PC-3 (cell line): Measurements from ENCODE around the gene GRIA1. TPM values are rescaled to one million over a fixed set of nuclear protein-coding genes. Genes with fewer than 3 reads are reported as not detected.

Source experiments
- ATAC-seq: fragments of 200-7000 bp; cut with Tn5 transposase; 2 replicates; pipeline ENCODE4 v1.9.1; 2020; ENCODE audit warnings: mild to moderate bottlenecking, moderate library complexity
- BruUV-seq: library from RNA; stranded (reverse); fragments of 400-500 nt; replicated peaks from 2 replicates; lab custom pipeline; 2021; lab: Mats Ljungman, UMichigan
- CTCF ChIA-PET: fragments of 300-600 bp; sonication (Branson Sonifier 250); formaldehyde crosslinking; loops from one replicate; lab custom pipeline; 2022; ENCODE audit warnings: antibody characterized with exemption; lab: Charles Lee
- POLR2A ChIA-PET: fragments of 300-600 bp; sonication (Branson Sonifier 250); formaldehyde crosslinking; loops from one replicate; lab custom pipeline; 2022; ENCODE audit warnings: antibody characterized with exemption; ENCODE audit not compliant: unreplicated experiment; lab: Charles Lee
- DNase-seq: peaks from one replicate; pipeline ENCODE4 v3.0.0-alpha.2; 2015
- H2AFZ ChIP-seq: fragments of 300-600 bp; sonication (generic); 2 replicates; pipeline ENCODE4 v1.6.0; 2016; ENCODE audit warnings: antibody characterized with exemption, low read length
- H3F3A ChIP-seq: fragments of 300-600 bp; sonication (generic); one replicate; pipeline ENCODE4 v1.6.0; 2017; ENCODE audit warnings: antibody characterized with exemption, low read length, control low read depth, mild to moderate bottlenecking; ENCODE audit not compliant: unreplicated experiment
- H3K27ac ChIP-seq: fragments of 300-600 bp; sonication (generic); 2 replicates; pipeline ENCODE4 v1.5.1; 2016; ENCODE audit warnings: mild to moderate bottlenecking, low read length
- H3K27me3 ChIP-seq: fragments of 300-600 bp; sonication (generic); 2 replicates; pipeline ENCODE4 v1.6.1; 2016; ENCODE audit warnings: low read length, mixed read lengths
- H3K36me3 ChIP-seq: fragments of 300-600 bp; sonication (generic); 2 replicates; pipeline ENCODE4 v1.6.1; 2016; ENCODE audit warnings: low read depth, mixed run types, low read length, mixed read lengths
- H3K4me1 ChIP-seq: fragments of 300-600 bp; sonication (generic); 2 replicates; pipeline ENCODE4 v1.5.1; 2016; ENCODE audit warnings: low read length; ENCODE audit not compliant: insufficient read depth
- H3K4me2 ChIP-seq: fragments of 300-600 bp; sonication (generic); 2 replicates; pipeline ENCODE4 v1.6.0; 2016; ENCODE audit warnings: low read length
- H3K4me3 ChIP-seq: fragments of 300-600 bp; sonication (generic); 2 replicates; pipeline ENCODE4 v1.5.1; 2016; ENCODE audit warnings: mild to moderate bottlenecking, low read length, mixed read lengths
- H3K79me2 ChIP-seq: fragments of 300-600 bp; sonication (generic); 2 replicates; pipeline ENCODE4 v1.6.1; 2017; ENCODE audit warnings: low read length, mixed read lengths
- H3K9ac ChIP-seq: fragments of 300-600 bp; sonication (generic); 2 replicates; pipeline ENCODE4 v1.6.0; 2016; ENCODE audit warnings: mild to moderate bottlenecking, low read length
- H3K9me2 ChIP-seq: fragments of 300-600 bp; sonication (generic); replicated peaks from 2 replicates; pipeline ENCODE4 v1.6.1; 2016; ENCODE audit warnings: mixed run types, low read length, mixed read lengths
- H3K9me3 ChIP-seq: fragments of 300-600 bp; sonication (generic); 2 replicates; pipeline ENCODE4 v1.6.1; 2016; ENCODE audit warnings: low read length, mixed read lengths
- H4K20me1 ChIP-seq: fragments of 300-600 bp; sonication (generic); 2 replicates; pipeline ENCODE4 v1.6.1; 2016; ENCODE audit warnings: low read length, mixed read lengths
- EZH2 ChIP-seq: fragments of 300-600 bp; sonication (generic); IDR thresholded peaks from one replicate; pipeline ENCODE4 v1.6.1; 2017; ENCODE audit warnings: antibody characterized with exemption, mild to moderate bottlenecking, low read length; ENCODE audit not compliant: unreplicated experiment
- EZH2phosphoT487 ChIP-seq: fragments of 300-600 bp; sonication (generic); IDR thresholded peaks from 2 replicates; pipeline ENCODE4 v1.6.1; 2018; ENCODE audit warnings: mild to moderate bottlenecking, antibody characterized with exemption, low read length, borderline replicate concordance
- intact Hi-C: fragments of 100-400 bp; cut with micrococcal nuclease; formaldehyde crosslinking; loops from 2 replicates; pipeline ENCODE4 v1.9.0; 2023
- total RNA-seq: library from RNA; depleted of rRNA; stranded (reverse); fragments of >200 nt; gene quantifications from 2 replicates; pipeline ENCODE4 v1.2.3, GENCODE V29; 2014
- TF ChIP-seq, protein P1 (sequence below): fragments of 300-600 bp; sonication (generic); conservative IDR thresholded peaks from 2 replicates; pipeline ENCODE4 v1.5.1; 2017; ENCODE audit warnings: antibody characterized with exemption, low read depth, mild to moderate bottlenecking, low read length

GRIA1 gene
- total RNA-seq, 1 experiment from 2014 or later, result not detected

DNA sequence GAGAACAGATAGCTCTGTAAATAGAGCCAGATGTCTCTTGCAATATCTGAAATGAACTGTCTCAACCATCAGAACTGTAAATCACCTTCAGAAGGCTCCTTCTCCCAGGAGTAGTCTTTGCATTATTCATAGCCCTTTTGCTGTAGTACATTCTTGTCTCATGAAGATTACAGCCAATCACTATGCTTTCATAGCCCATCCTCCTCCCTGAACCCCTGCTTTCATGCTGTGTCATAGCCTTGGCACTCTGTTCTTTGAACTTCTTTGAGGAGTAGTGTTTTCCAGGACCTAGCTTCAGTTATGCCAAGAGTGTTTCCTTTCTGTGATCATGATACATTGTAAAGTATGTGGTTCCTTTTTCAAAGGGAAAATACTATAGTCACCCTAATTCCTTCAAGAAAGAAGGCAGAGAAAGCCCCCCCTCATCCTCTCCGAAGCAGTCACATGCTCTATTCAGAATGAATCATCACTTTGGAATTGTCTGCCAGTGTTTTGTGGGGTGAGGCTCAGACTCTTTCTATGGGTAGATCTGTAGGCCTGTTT is 61.1 kb downstream of the GRIA1 start:
- TF ChIP-seq EZH2phosphoT487 (no peak), EZH2 (no peak)
- TF ChIP-seq, protein P1, sequence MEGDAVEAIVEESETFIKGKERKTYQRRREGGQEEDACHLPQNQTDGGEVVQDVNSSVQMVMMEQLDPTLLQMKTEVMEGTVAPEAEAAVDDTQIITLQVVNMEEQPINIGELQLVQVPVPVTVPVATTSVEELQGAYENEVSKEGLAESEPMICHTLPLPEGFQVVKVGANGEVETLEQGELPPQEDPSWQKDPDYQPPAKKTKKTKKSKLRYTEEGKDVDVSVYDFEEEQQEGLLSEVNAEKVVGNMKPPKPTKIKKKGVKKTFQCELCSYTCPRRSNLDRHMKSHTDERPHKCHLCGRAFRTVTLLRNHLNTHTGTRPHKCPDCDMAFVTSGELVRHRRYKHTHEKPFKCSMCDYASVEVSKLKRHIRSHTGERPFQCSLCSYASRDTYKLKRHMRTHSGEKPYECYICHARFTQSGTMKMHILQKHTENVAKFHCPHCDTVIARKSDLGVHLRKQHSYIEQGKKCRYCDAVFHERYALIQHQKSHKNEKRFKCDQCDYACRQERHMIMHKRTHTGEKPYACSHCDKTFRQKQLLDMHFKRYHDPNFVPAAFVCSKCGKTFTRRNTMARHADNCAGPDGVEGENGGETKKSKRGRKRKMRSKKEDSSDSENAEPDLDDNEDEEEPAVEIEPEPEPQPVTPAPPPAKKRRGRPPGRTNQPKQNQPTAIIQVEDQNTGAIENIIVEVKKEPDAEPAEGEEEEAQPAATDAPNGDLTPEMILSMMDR, result no peak
- Histone ChIP-seq H3K27me3 (no peaks in the 10 kb centered on the region), H3K4me1 (peaks cover 14% of the 10 kb centered on the region), H4K20me1 (no peaks in the 10 kb centered on the region), H3K9me3 (no peaks in the 10 kb centered on the region), H3K9ac (no peak overlapping the region), H3K4me2 (peak overlapping the region; percentile 26), H3K27ac (peak overlapping the region; percentile 34), H3K79me2 (no peaks in the 10 kb centered on the region), H3K4me3 (no peak overlapping the region), H3K9me2 (no peaks in the 10 kb centered on the region), H2AFZ (peak overlapping the region; percentile 22; the same call in 1 of the 2 replicates), H3K36me3 (no peaks in the 10 kb centered on the region), H3F3A (no peaks in the 10 kb centered on the region)
- ATAC-seq (peak; percentile 75), DNase-seq (peak; percentile 70)
- BruUV-seq, result no TSS peak
- ChIA-PET POLR2A (no interaction called here), CTCF (no interaction called here)
- intact Hi-C loops, result no loop called here

DNA sequence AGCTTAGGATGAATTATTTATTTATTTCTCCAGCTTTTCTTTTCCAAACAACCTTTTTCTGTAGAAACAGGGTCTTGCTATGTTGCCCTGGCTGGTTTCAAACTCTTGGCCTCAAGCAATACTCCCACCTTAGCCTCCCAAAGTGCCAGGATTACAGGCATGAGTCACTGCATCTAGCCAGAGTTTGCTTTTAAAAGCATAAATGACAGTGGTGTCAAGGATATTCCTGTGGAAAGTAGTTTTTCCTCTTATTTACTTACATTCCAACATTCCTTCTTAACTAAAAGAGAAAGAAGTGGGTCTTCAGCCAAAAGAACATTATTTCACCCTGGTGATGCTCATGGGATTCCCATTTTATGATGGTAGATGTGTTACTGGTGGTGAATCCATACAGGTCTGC is 62.4 kb downstream of the GRIA1 start:
- CTCF ChIA-PET, result no interaction called here
- Histone ChIP-seq H4K20me1 (no peaks in the 10 kb centered on the region), H3K27ac (no peak overlapping the region), H3F3A (no peaks in the 10 kb centered on the region), H2AFZ (no peak overlapping the region), H3K27me3 (no peaks in the 10 kb centered on the region), H3K4me2 (no peak overlapping the region), H3K9ac (no peak overlapping the region), H3K4me3 (no peak overlapping the region), H3K79me2 (no peaks in the 10 kb centered on the region), H3K4me1 (peaks cover 14% of the 10 kb centered on the region), H3K9me2 (no peaks in the 10 kb centered on the region), H3K36me3 (no peaks in the 10 kb centered on the region), H3K9me3 (no peaks in the 10 kb centered on the region)
- POLR2A ChIA-PET, result no interaction called here
- TF ChIP-seq EZH2 (no peak), EZH2phosphoT487 (no peak)
- TF ChIP-seq, protein P1, result no peak
- intact Hi-C loops, result no loop called here
- BruUV-seq, result no TSS peak
- DNase-seq (no peak), ATAC-seq (no peak)

DNA sequence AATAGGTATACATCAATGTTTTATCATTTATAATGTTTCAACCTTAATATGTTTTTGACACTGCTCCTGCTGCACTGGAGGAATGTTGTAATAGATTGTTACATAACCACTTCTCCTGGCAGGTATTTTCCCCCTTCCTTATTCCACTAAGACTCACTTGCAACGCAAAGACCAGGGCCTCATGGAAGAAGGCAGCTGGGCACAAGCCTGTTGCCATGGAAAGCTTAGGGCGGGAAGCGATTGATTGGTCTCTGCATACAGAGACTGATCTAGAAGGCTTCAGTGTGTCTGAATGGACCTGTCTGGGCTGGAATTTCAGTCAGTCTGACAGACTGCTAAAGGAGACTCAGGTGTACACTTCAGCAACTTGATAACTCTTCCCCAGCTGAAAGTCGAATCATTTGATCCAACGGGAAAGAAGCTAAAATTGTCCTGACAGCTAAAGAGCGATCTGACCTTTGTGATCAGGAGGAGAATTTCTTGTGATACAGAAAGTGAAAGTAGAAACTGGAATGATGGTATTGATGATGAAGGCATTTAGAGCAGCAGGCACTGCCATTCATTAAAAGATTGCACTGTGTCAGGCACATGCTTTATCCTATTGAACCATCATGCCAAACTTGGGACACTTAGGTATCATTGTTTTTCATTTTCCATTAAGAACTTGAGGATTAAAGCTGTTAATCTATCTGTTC is 65.1 kb downstream of the GRIA1 start:
- Histone ChIP-seq H3K4me1 (peaks cover 14% of the 10 kb centered on the region), H3K27ac (no peak overlapping the region), H4K20me1 (no peaks in the 10 kb centered on the region), H3K9me2 (no peaks in the 10 kb centered on the region), H3K9me3 (no peaks in the 10 kb centered on the region), H3F3A (no peaks in the 10 kb centered on the region), H3K27me3 (no peaks in the 10 kb centered on the region), H3K36me3 (no peaks in the 10 kb centered on the region), H3K4me3 (no peak overlapping the region), H2AFZ (no peak overlapping the region), H3K79me2 (no peaks in the 10 kb centered on the region), H3K4me2 (no peak overlapping the region), H3K9ac (no peak overlapping the region)
- ATAC-seq (no peak), DNase-seq (no peak)
- intact Hi-C loops, result no loop called here
- TF ChIP-seq, protein P1, result no peak
- no peak for TF ChIP-seq EZH2phosphoT487
- POLR2A ChIA-PET, result no interaction called here
- CTCF ChIA-PET, result no interaction called here
- BruUV-seq, result no TSS peak
